Stomach (tissue), 9 donors: ENCODE results near the gene DMXL2. TPM values are rescaled to one million over a fixed set of nuclear protein-coding genes. Genes with fewer than 3 reads are reported as not detected.

Experiments
- DNase-seq, 2 donors: peaks; one replicate each; pipeline versions ENCODE4 v3.0.0 to v3.0.0-alpha.2; 2013 to 2019
- H3K27ac ChIP-seq, 5 donors: fragments of 200-600 bp in 4 of 5; sonication (generic) in 4 of 5; one replicate each; pipeline ENCODE4 v1.5.1; 2013 to 2019; ENCODE audit warnings: mild to moderate bottlenecking in 1 of 5, moderate library complexity in 1 of 5
- H3K27me3 ChIP-seq, 3 donors: fragments of 200-600 bp; sonication (generic); one replicate each; pipeline ENCODE4 v1.5.1; 2017 to 2019; ENCODE audit warnings: mixed run types in 1 of 3
- H3K36me3 ChIP-seq, 4 donors: fragments of 200-600 bp; sonication (generic); 1 replicate in 3 of 4; 2 replicates in 1 of 4; pipeline ENCODE4 v1.5.1; 2016 to 2019
- H3K4me1 ChIP-seq, 4 donors: fragments of 200-600 bp; sonication (generic); one replicate each; pipeline ENCODE4 v1.5.1; 2016 to 2019
- H3K4me3 ChIP-seq, 4 donors: fragments of 200-600 bp; sonication (generic) in 3 of 4; one replicate each; pipeline ENCODE4 v1.5.1; 2016 to 2019; ENCODE audit warnings: mild to moderate bottlenecking in 1 of 4
- H3K9me3 ChIP-seq, 4 donors: fragments of 200-600 bp; sonication (generic); one replicate each; pipeline ENCODE4 v1.5.1; 2016 to 2019
- EP300 ChIP-seq: sonication (generic); formaldehyde crosslinking; IDR thresholded peaks from one replicate; pipeline ENCODE4 v1.6.1; 2017; ENCODE audit warnings: antibody characterized with exemption
- POLR2A ChIP-seq, 4 donors: fragments of 450-650 bp; IDR thresholded peaks; one replicate each; pipeline ENCODE4 v1.6.1; 2016; ENCODE audit warnings: antibody characterized with exemption in 4 of 4, control low read depth in 2 of 4, mild to moderate bottlenecking in 1 of 4, moderate library complexity in 1 of 4
- POLR2AphosphoS5 ChIP-seq, 3 donors: sonication (generic); formaldehyde crosslinking; IDR thresholded peaks; one replicate each; pipeline ENCODE4 v1.6.1; 2016; ENCODE audit warnings: antibody characterized with exemption in 3 of 3
- WGBS, 5 donors: extraction: QIAGEN DNeasy Blood & Tissue Kit in 3 of 5; methylation state at CpG; one replicate each; pipeline versions ENCODE4 v1.1.5 to v1.1.7; 2013 to 2018; 5-methylcytosine and 5-hydroxymethylcytosine counted together
- intact Hi-C: fragments of 100-400 bp; cut with DNase I; formaldehyde crosslinking; loops from one replicate; pipeline ENCODE4 v1.15.1; 2023; ENCODE audit warnings: low total_unique reads
- polyA plus RNA-seq, 3 donors: library from polyadenylated mRNA; stranded (reverse); fragments of 200-250 nt; gene quantifications; one replicate each; pipeline ENCODE4 v1.2.3, GENCODE V29; 2013
- total RNA-seq, 5 donors: library from RNA; depleted of rRNA; stranded (reverse); fragments of >200 nt; gene quantifications; one replicate each; pipeline versions ENCODE4 v1.1.0 to v1.2.3, GENCODE V29; 2014 to 2016
- TF ChIP-seq, protein P1 (sequence below), 7 experiments: fragments of 450-650 bp in 4 of 7; fragments of 200-600 bp in 3 of 7; sonication (generic) in 3 of 7; IDR thresholded peaks; one replicate each; pipeline ENCODE4 v1.5.1; 2016 to 2019; ENCODE audit warnings: antibody characterized with exemption in 7 of 7, control low read depth in 2 of 7, mild to moderate bottlenecking in 1 of 7
- donor health status: healthy with polysubstance abuse.
- donor health status: Bipolar disorder and iron deficiency.
- donor health status: healthy.

DMXL2 gene
- total and polyA plus RNA-seq, 8 donors, result 4.9 to 78.4 (median 28.6) TPM

DNA sequence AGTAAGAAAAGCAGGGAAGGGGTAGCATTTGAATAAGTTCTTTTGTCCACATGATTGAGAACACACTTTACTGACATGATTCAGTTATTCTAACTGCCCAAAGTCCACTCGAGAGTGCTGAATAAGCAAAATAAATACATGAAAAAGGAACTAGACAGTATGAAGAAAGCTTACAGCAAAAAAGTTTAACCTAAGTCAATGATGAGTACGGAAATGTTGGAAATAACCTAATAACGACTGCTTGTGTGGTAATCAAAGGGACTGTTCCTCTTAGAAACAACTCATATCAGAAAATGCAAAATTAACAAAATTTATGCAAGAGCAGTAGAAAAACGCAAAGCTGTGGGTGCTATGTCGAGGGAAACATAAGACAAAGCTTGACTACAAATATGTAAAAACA is 36.6 kb downstream of the DMXL2 start:
- no peak overlapping the region for H3K4me3 ChIP-seq
- H3K27me3 ChIP-seq, result no peaks in the 10 kb centered on the region
- 76 to 83% (median 80%) methylated on average over 5 of the region's 5 CpGs for WGBS, 5 donors
- H3K4me1 ChIP-seq, result no peaks in the 10 kb centered on the region
- no peak for TF ChIP-seq EP300
- no peak for TF ChIP-seq POLR2AphosphoS5 (IDR thresholded peaks at IDR 0.05)
- TF ChIP-seq POLR2A (IDR thresholded peaks at IDR 0.05), result no peak
- TF ChIP-seq, protein P1, sequence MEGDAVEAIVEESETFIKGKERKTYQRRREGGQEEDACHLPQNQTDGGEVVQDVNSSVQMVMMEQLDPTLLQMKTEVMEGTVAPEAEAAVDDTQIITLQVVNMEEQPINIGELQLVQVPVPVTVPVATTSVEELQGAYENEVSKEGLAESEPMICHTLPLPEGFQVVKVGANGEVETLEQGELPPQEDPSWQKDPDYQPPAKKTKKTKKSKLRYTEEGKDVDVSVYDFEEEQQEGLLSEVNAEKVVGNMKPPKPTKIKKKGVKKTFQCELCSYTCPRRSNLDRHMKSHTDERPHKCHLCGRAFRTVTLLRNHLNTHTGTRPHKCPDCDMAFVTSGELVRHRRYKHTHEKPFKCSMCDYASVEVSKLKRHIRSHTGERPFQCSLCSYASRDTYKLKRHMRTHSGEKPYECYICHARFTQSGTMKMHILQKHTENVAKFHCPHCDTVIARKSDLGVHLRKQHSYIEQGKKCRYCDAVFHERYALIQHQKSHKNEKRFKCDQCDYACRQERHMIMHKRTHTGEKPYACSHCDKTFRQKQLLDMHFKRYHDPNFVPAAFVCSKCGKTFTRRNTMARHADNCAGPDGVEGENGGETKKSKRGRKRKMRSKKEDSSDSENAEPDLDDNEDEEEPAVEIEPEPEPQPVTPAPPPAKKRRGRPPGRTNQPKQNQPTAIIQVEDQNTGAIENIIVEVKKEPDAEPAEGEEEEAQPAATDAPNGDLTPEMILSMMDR (IDR thresholded peaks at IDR 0.05), result no peak
- intact Hi-C loops, result no loop called here
- H3K36me3 ChIP-seq, result no peaks in the 10 kb centered on the region
- DNase-seq, result peak in 1 of 2 donors; percentile 3
- peak overlapping the region in 1 of 5 donors; percentile 47 for H3K27ac ChIP-seq
- peaks cover 2 to 6% (median 3%) of the 10 kb centered on the region in 4 donors for H3K9me3 ChIP-seq

DNA sequence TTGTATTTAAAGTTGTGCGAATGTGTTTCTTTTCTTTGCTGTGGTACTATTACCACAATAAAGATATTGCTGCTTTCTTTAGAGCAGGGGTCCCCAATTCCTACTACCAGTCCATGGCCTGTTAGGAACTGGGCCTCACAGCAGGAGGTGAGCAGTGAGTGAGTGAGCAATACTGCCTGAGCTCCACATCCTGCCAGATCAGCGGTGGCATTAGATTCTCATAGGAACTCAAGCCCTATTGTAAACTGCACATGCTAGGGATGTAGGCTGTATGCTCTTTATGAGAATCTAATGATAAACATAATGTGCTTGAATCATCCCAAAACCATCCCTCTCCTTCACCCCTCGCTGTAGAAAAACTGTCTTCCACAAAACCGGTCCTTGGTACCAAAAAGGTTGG is 41.6 kb downstream of the DMXL2 start:
- WGBS, 5 donors, result 91 to 99% (median 97%) methylated on average over 4 of the region's 4 CpGs

DNA sequence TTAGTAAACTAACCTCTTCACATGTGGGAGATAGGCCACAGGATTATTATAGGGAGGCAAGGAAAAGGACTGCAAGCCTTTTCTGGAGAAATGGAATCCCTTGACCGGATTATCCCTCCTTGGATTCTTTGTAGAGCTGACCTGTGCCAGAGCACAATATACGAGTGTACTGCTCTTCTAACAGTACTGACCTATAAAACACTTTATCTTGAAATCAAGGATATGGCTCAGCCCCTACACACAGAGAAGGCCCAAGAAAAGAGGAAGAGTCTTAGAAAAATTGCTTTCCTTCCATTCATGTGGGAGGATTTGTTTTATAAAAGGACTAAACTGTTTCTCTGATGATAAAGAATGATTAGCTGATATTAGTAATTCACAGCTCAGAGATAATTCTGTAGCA is 42.2 kb downstream of the DMXL2 start:
- Histone ChIP-seq H3K36me3 (no peaks in the 10 kb centered on the region), H3K9me3 (no peaks in the 10 kb centered on the region), H3K27ac (no peak overlapping the region), H3K4me1 (peaks cover 0 to 25% (median 13%) of the 10 kb centered on the region in 4 donors), H3K27me3 (no peaks in the 10 kb centered on the region), H3K4me3 (no peak overlapping the region)
- WGBS, 5 donors, result 79 to 86% (median 85%) methylated on average over 2 of the region's 2 CpGs
- no peak for DNase-seq
- TF ChIP-seq POLR2AphosphoS5 (IDR thresholded peaks at IDR 0.05) (no peak), EP300 (no peak), POLR2A (IDR thresholded peaks at IDR 0.05) (no peak)
- TF ChIP-seq, protein P1 (IDR thresholded peaks at IDR 0.05), result no peak
- intact Hi-C loops, result no loop called here

More for the DNA sequence above, 41.6 kb downstream of the DMXL2 start:
- intact Hi-C loops, result no loop called here
- Histone ChIP-seq H3K36me3 (no peaks in the 10 kb centered on the region), H3K9me3 (no peaks in the 10 kb centered on the region), H3K4me3 (no peak overlapping the region), H3K27me3 (no peaks in the 10 kb centered on the region), H3K27ac (no peak overlapping the region), H3K4me1 (peaks cover 0 to 21% (median 13%) of the 10 kb centered on the region in 4 donors)
- TF ChIP-seq POLR2A (IDR thresholded peaks at IDR 0.05), result no peak
- TF ChIP-seq POLR2AphosphoS5 (IDR thresholded peaks at IDR 0.05), result no peak
- TF ChIP-seq EP300, result no peak
- TF ChIP-seq, protein P1 (IDR thresholded peaks at IDR 0.05), result no peak
- no peak for DNase-seq

DNA sequence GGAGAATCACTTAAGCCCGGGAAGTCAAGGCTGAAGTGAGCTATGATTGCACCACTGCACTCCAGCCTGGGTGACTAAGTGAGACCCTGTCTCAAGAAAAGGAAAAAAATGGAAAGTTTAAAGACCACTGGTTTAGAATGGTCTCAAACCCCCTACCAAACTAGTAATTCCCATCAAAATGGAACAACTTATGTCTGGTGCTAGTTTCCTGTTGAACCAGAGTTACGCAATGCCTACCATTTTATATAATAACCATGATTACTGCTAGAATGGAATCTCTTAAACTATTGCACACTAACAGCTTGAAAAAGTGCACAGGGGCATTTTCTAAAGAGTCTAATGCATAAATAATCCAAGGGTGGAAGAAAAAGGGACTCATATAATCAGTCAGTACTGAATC is 43.6 kb downstream of the DMXL2 start:
- no peak for DNase-seq
- Histone ChIP-seq H3K27ac (no peak overlapping the region), H3K9me3 (no peaks in the 10 kb centered on the region), H3K36me3 (no peaks in the 10 kb centered on the region), H3K27me3 (no peaks in the 10 kb centered on the region), H3K4me1 (peaks cover 0 to 25% (median 13%) of the 10 kb centered on the region in 4 donors), H3K4me3 (no peak overlapping the region)
- 94 to 100% (median 95%) methylated on average over 2 of the region's 2 CpGs for WGBS, 5 donors
- TF ChIP-seq, protein P1 (IDR thresholded peaks at IDR 0.05), result no peak
- TF ChIP-seq POLR2AphosphoS5 (IDR thresholded peaks at IDR 0.05), result no peak
- no peak for TF ChIP-seq EP300
- no peak for TF ChIP-seq POLR2A (IDR thresholded peaks at IDR 0.05)
- intact Hi-C loops, result no loop called here
